IMR-90 (cell line): Measurements from ENCODE around the gene FBRSL1. TPM values are rescaled to one million over a fixed set of nuclear protein-coding genes. Genes with fewer than 3 reads are reported as not detected.

ENCODE experiments used
- ATAC-seq: fragments of 200-7000 bp; cut with Tn5 transposase; 2 replicates; pipeline ENCODE4 v1.9.1; 2020; ENCODE audit warnings: low read depth, mild to moderate bottlenecking, moderate library complexity
- BruUV-seq: library from RNA; stranded (reverse); fragments of 400-500 nt; replicated peaks from 2 replicates; lab custom pipeline; 2021; lab: Mats Ljungman, UMichigan
- CTCF ChIA-PET: fragments of 300-600 bp; formaldehyde crosslinking; extraction: SDS; loops from one replicate; lab custom pipeline; 2021; ENCODE audit warnings: antibody characterized with exemption; lab: Yijun Ruan, JAX
- POLR2A ChIA-PET: fragments of 300-600 bp; sonication (Branson Sonifier 250); formaldehyde crosslinking; loops from one replicate; lab custom pipeline; 2022; ENCODE audit warnings: antibody characterized with exemption; ENCODE audit not compliant: unreplicated experiment; lab: Charles Lee
- DNase-seq: peaks from one replicate; pipeline ENCODE4 v3.0.0; 2013
- H2AFZ ChIP-seq: replicated peaks from 2 replicates; pipeline ENCODE3; 2013; ENCODE audit warnings: low read length, mild to moderate bottlenecking; ENCODE audit not compliant: poor library complexity
- H2AK5ac ChIP-seq: 2 replicates; pipeline ENCODE4 v1.6.1; 2013; ENCODE audit warnings: low read depth, low read length, inconsistent platforms
- H2AK9ac ChIP-seq: replicated peaks from 2 replicates; pipeline ENCODE3; 2013; ENCODE audit warnings: mild to moderate bottlenecking, low read depth, low read length, moderate library complexity; ENCODE audit not compliant: poor library complexity
- H2BK120ac ChIP-seq: 2 replicates; pipeline ENCODE4 v1.6.1; 2013; ENCODE audit warnings: low read depth, low read length, inconsistent platforms
- H2BK15ac ChIP-seq: 3 replicates; pipeline ENCODE4 v1.6.1; 2013; ENCODE audit warnings: low read depth, low read length, inconsistent platforms
- H2BK20ac ChIP-seq: 2 replicates; pipeline ENCODE4 v1.6.1; 2013; ENCODE audit warnings: low read depth, mild to moderate bottlenecking, inconsistent platforms, low read length, moderate library complexity
- H2BK5ac ChIP-seq: 2 replicates; pipeline ENCODE4 v1.6.1; 2013; ENCODE audit warnings: mild to moderate bottlenecking, low read depth, low read length, inconsistent platforms; ENCODE audit not compliant: poor library complexity, severe bottlenecking
- H3K14ac ChIP-seq: replicated peaks from 2 replicates; pipeline ENCODE4 v1.6.1; 2013; ENCODE audit warnings: low read depth, low read length, inconsistent platforms
- H3K18ac ChIP-seq: 2 replicates; pipeline ENCODE4 v1.6.1; 2013; ENCODE audit warnings: low read depth, low read length, control low read depth
- H3K23ac ChIP-seq: 2 replicates; pipeline ENCODE4 v1.6.1; 2013; ENCODE audit warnings: low read depth, low read length, inconsistent platforms
- H3K27ac ChIP-seq: 2 replicates; pipeline ENCODE4 v1.5.1; 2013; ENCODE audit warnings: mild to moderate bottlenecking, control low read depth, low read length; ENCODE audit not compliant: insufficient read depth
- H3K27me3 ChIP-seq: 2 replicates; pipeline ENCODE4 v1.6.1; 2013; ENCODE audit warnings: low read length; ENCODE audit not compliant: control insufficient read depth, insufficient read depth
- H3K36me3 ChIP-seq: 2 replicates; pipeline ENCODE4 v1.6.1; 2013; ENCODE audit warnings: low read length, mixed read lengths; ENCODE audit not compliant: control insufficient read depth, insufficient read depth
- H3K4ac ChIP-seq: 2 replicates; pipeline ENCODE4 v1.6.1; 2013; ENCODE audit warnings: low read depth, low read length, inconsistent platforms
- H3K4me1 ChIP-seq: 2 replicates; pipeline ENCODE4 v1.6.1; 2013; ENCODE audit warnings: low read length, mixed read lengths; ENCODE audit not compliant: control insufficient read depth, insufficient read depth
- H3K4me2 ChIP-seq: 2 replicates; pipeline ENCODE4 v1.6.1; 2013; ENCODE audit warnings: low read depth, mild to moderate bottlenecking, control low read depth, low read length, moderate library complexity
- H3K4me3 ChIP-seq: 2 replicates; pipeline ENCODE4 v1.5.1; 2013; ENCODE audit warnings: low read depth, mild to moderate bottlenecking, control low read depth, low read length, moderate library complexity; ENCODE audit not compliant: insufficient read depth
- H3K56ac ChIP-seq: 2 replicates; pipeline ENCODE4 v1.6.1; 2013; ENCODE audit warnings: low read length, inconsistent platforms; ENCODE audit not compliant: insufficient read depth; ENCODE audit errors: extremely low read depth
- H3K79me1 ChIP-seq, 2 experiments: 2 replicates each; pipeline ENCODE4 v1.6.1; 2013; ENCODE audit warnings: low read length in 2 of 2, inconsistent platforms in 1 of 2, low read depth in 1 of 2
- H3K9ac ChIP-seq: 2 replicates; pipeline ENCODE4 v1.6.1; 2013; ENCODE audit warnings: low read depth, low read length, control low read depth
- H3K9me1 ChIP-seq: 2 replicates; pipeline ENCODE4 v1.6.1; 2013; ENCODE audit warnings: low read length, inconsistent platforms; ENCODE audit not compliant: insufficient read depth
- H3K9me3 ChIP-seq: 2 replicates; pipeline ENCODE4 v1.6.1; 2013; ENCODE audit warnings: low read length; ENCODE audit not compliant: control insufficient read depth, insufficient read depth
- H4K20me1 ChIP-seq: 2 replicates; pipeline ENCODE4 v1.6.1; 2013; ENCODE audit warnings: low read length, inconsistent platforms; ENCODE audit not compliant: insufficient read depth
- H4K5ac ChIP-seq: 2 replicates; pipeline ENCODE4 v1.6.1; 2013; ENCODE audit warnings: mild to moderate bottlenecking, low read depth, low read length, control low read depth
- H4K8ac ChIP-seq, 2 experiments: 2 replicates each; pipeline ENCODE4 v1.6.1; 2013; ENCODE audit warnings: low read depth in 2 of 2, low read length in 2 of 2, control low read depth in 1 of 2, inconsistent platforms in 1 of 2
- H4K91ac ChIP-seq: 2 replicates; pipeline ENCODE4 v1.6.1; 2013; ENCODE audit warnings: low read depth, low read length, inconsistent platforms; ENCODE audit not compliant: insufficient read depth
- BHLHE40 ChIP-seq: fragments of 150-350 bp; IDR thresholded peaks from 2 replicates; pipeline ENCODE4 v1.6.1; 2016; ENCODE audit warnings: mild to moderate bottlenecking, low read depth, low read length
- CEBPB ChIP-seq: IDR thresholded peaks from 2 replicates; pipeline ENCODE4 v1.6.1; 2012; ENCODE audit warnings: low read depth, low read length, improper control_type of control experiment
- CHD1 ChIP-seq: IDR thresholded peaks from 2 replicates; pipeline ENCODE4 v1.6.1; 2012; ENCODE audit warnings: low read depth, low read length, improper control_type of control experiment
- CTCF ChIP-seq: conservative IDR thresholded peaks from 2 replicates; pipeline ENCODE4 v1.5.1; 2012; ENCODE audit warnings: mild to moderate bottlenecking, low read depth, low read length, improper control_type of control experiment
- ELK1 ChIP-seq: fragments of 150-350 bp; IDR thresholded peaks from 2 replicates; pipeline ENCODE4 v1.6.1; 2016; ENCODE audit warnings: low read depth, mild to moderate bottlenecking, low read length, moderate library complexity, borderline replicate concordance
- FOS ChIP-seq: fragments of 150-350 bp; IDR thresholded peaks from 2 replicates; pipeline ENCODE4 v1.6.1; 2016; ENCODE audit warnings: low read depth, low read length
- MAFK ChIP-seq: IDR thresholded peaks from 2 replicates; pipeline ENCODE4 v1.6.1; 2012; ENCODE audit warnings: low read depth, low read length, improper control_type of control experiment
- MAZ ChIP-seq: IDR thresholded peaks from 2 replicates; pipeline ENCODE4 v1.6.1; 2012; ENCODE audit warnings: low read depth, mild to moderate bottlenecking, low read length, improper control_type of control experiment, moderate library complexity, borderline replicate concordance
- MXI1 ChIP-seq: IDR thresholded peaks from 2 replicates; pipeline ENCODE4 v1.6.1; 2012; ENCODE audit warnings: low read depth, mild to moderate bottlenecking, low read length, moderate library complexity, borderline replicate concordance
- NFE2L2 ChIP-seq: fragments of 150-350 bp; IDR thresholded peaks from 2 replicates; pipeline ENCODE4 v1.6.1; 2016; ENCODE audit warnings: low read depth, mild to moderate bottlenecking, low read length
- POLR2A ChIP-seq: IDR thresholded peaks from 2 replicates; pipeline ENCODE4 v1.6.1; 2012; ENCODE audit warnings: mild to moderate bottlenecking, low read depth, low read length
- RAD21 ChIP-seq: IDR thresholded peaks from 2 replicates; pipeline ENCODE4 v1.6.1; 2012; ENCODE audit warnings: low read length, improper control_type of control experiment
- RCOR1 ChIP-seq: IDR thresholded peaks from 2 replicates; pipeline ENCODE4 v1.6.1; 2012; ENCODE audit warnings: mild to moderate bottlenecking, low read length, improper control_type of control experiment; ENCODE audit not compliant: insufficient replicate concordance
- RFX5 ChIP-seq: IDR thresholded peaks from 2 replicates; pipeline ENCODE4 v1.8.0; 2012; ENCODE audit warnings: low read depth, mild to moderate bottlenecking, low read length, moderate library complexity
- SMC3 ChIP-seq: fragments of 150-350 bp; IDR thresholded peaks from 2 replicates; pipeline ENCODE4 v1.6.1; 2016; ENCODE audit warnings: low read depth, mild to moderate bottlenecking, antibody characterized with exemption, low read length, moderate library complexity
- USF2 ChIP-seq: fragments of 150-350 bp; IDR thresholded peaks from 2 replicates; pipeline ENCODE4 v1.6.1; 2017; ENCODE audit warnings: mild to moderate bottlenecking, antibody characterized with exemption, low read length, low read depth
- WGBS, 2 experiments: methylation state at CpG; one replicate each; pipeline versions ENCODE4 v1.1.5 to v1.1.7; 2013; ENCODE audit warnings: missing lambda C conversion rate in 2 of 2; ENCODE audit not compliant: insufficient read length in 1 of 2; ENCODE audit errors: extremely low coverage in 2 of 2; 5-methylcytosine and 5-hydroxymethylcytosine counted together
- dilution Hi-C: fragments of 300-500 bp; cut with HindIII; formaldehyde crosslinking; loops from one replicate; pipeline ENCODE4 v1.14.3; 2018; ENCODE audit warnings: low sequenced_read_pairs; ENCODE audit not compliant: unreplicated experiment
- in situ Hi-C: fragments of 300-500 bp; cut with MboI; formaldehyde crosslinking; loops from 3 replicates; pipeline ENCODE4 v1.14.3; 2019; ENCODE audit warnings: low sequenced_read_pairs, inconsistent platforms, mixed read lengths
- intact Hi-C: fragments of 100-400 bp; cut with micrococcal nuclease; formaldehyde crosslinking; loops from 2 replicates; pipeline ENCODE4 v1.10.0; 2022
- polyA plus RNA-seq, 3 experiments: library from polyadenylated mRNA; depleted of rRNA; stranded (reverse); fragments of >200 nt; gene quantifications; 2 replicates each; pipeline ENCODE4 v1.2.3, GENCODE V29; 2012; ENCODE audit warnings: low replicate concordance in 1 of 3
- total RNA-seq: library from RNA; depleted of rRNA; stranded (reverse); fragments of >200 nt; gene quantifications from 2 replicates; pipeline ENCODE4 v1.2.3, GENCODE V29; 2012

FBRSL1 gene
- total and polyA plus RNA-seq, 2 of the 4 experiments (the other 2 are of a cell fraction): 0.36 to 10.8 TPM

- TF ChIP-seq CTCF (no peak), CEBPB (no peak), MAFK (no peak), FOS (no peak), POLR2A (no peak), SMC3 (no peak), MXI1 (no peak), USF2 (no peak), RAD21 (no peak), RCOR1 (no peak), CHD1 (no peak), ELK1 (no peak), MAZ (no peak), BHLHE40 (no peak), NFE2L2 (no peak), RFX5 (no peak)
- H4K91ac ChIP-seq: no peak overlapping the region
- H3K9me1 ChIP-seq: no peaks in the 10 kb centered on the region
- in situ Hi-C loops: no loop called here
- BruUV-seq: no TSS peak
- H3K14ac ChIP-seq: no peak overlapping the region
- ChIA-PET CTCF (no interaction called here), POLR2A (no interaction called here)
- no peaks in the 10 kb centered on the region for H3K27me3 ChIP-seq
- H3K36me3 ChIP-seq: no peaks in the 10 kb centered on the region
- peaks cover 16% of the 10 kb centered on the region for H4K20me1 ChIP-seq
- H3K18ac ChIP-seq: no peak overlapping the region
- H3K56ac ChIP-seq: no peak overlapping the region
- H3K4me2 ChIP-seq: no peak overlapping the region
- ATAC-seq (no peak), DNase-seq (no peak)
- 78% methylated on average over 5 of the region's 19 CpGs; no CpG with 5 or more reads in 1 of the 2 experiments for WGBS, 2 experiments
- H3K9me3 ChIP-seq: no peaks in the 10 kb centered on the region
- no peak overlapping the region for H3K4ac ChIP-seq
- no peak overlapping the region for H2BK20ac ChIP-seq
- no peak overlapping the region for H2AK5ac ChIP-seq
- H4K5ac ChIP-seq: no peak overlapping the region
- H3K23ac ChIP-seq: no peak overlapping the region
- peaks cover 0 to 8% of the 10 kb centered on the region in 2 experiments; a peak in 2 of 4 replicates for H3K79me1 ChIP-seq
- no peak overlapping the region for H3K4me3 ChIP-seq
- no peak overlapping the region for H3K27ac ChIP-seq
- H2AK9ac ChIP-seq: no peak overlapping the region
- H2BK120ac ChIP-seq: no peak overlapping the region
- no peak overlapping the region for H4K8ac ChIP-seq
- H2AFZ ChIP-seq: no peak overlapping the region
- H3K4me1 ChIP-seq: no peaks in the 10 kb centered on the region; the same call in 1 of the 2 replicates
- dilution Hi-C loops: no loop called here
- no peak overlapping the region for H2BK15ac ChIP-seq
- no peak overlapping the region for H2BK5ac ChIP-seq
- no peak overlapping the region for H3K9ac ChIP-seq
- intact Hi-C loops: no loop called here
These were observed 67.5 kb downstream of the FBRSL1 start for GRCh38 chr12:132557291-132558015.
